VCaP (cell line): ENCODE results near the gene RNF113A.
"Not testable (repeated sequence)": the region's sequence is repeated elsewhere in the genome, so short reads cannot be mapped to it uniquely, and the experiment has no call there.

Experiments used
- H3K27ac ChIP-seq: fragments of 450-650 bp; 2 replicates; pipeline ENCODE4 v1.5.1; 2017
- CTCF ChIP-seq: fragments of 450-650 bp; conservative IDR thresholded peaks from 2 replicates; pipeline ENCODE4 v1.5.1; 2017; ENCODE audit warnings: mild to moderate bottlenecking, moderate library complexity

The RNF113A gene

GRCh38 chrX:119871599-119872395 is at the start of gene RNF113A, which contains the start of gene NDUFA1:
TSS of gene RNF113A (minus strand) at chrX:119871733. CDS start at chrX:119871613, 120 bp downstream.
TSS of gene NDUFA1 (plus strand) at chrX:119871832. CDS start at chrX:119871912, 80 bp downstream.
- H3K27ac ChIP-seq, result peak within 1 kb of the TSS; percentile 58
- no peak for TF ChIP-seq CTCF

- H3K27ac ChIP-seq, result no peak overlapping the region
- no peak for TF ChIP-seq CTCF
Measured at GRCh38 chrX:119919835-119920585, 48.5 kb upstream of the RNF113A start.

DNA sequence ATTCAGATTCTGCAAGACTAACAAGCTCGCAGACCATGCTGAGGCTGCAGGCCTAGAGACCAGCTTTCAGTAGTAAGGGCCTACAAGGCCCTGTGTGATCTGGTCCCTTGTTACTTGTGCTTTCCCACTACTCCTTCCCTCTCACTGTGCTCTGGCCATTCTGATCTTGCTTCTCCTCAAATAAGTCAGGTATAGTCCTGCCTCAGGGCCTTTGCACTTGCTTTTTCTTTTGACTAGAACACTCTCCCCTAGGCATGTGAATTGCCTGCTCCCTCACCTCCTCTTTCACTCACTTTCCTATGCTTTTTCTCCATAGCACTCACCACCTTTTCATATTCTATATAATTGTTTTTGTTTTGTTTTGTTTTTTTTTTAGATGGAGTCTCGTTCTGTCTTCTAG is 46.3 kb upstream of the RNF113A start:
- H3K27ac ChIP-seq, result no peak overlapping the region
- TF ChIP-seq CTCF, result no peak

- no peak for TF ChIP-seq CTCF
- no peak overlapping the region for H3K27ac ChIP-seq
Measured at GRCh38 chrX:119916310-119916709, 44.8 kb upstream of the RNF113A start.

GRCh38 chrX:119900976-119901375 is 29.4 kb upstream of the RNF113A start:
- no peak for TF ChIP-seq CTCF
- H3K27ac ChIP-seq, result no peak overlapping the region

DNA sequence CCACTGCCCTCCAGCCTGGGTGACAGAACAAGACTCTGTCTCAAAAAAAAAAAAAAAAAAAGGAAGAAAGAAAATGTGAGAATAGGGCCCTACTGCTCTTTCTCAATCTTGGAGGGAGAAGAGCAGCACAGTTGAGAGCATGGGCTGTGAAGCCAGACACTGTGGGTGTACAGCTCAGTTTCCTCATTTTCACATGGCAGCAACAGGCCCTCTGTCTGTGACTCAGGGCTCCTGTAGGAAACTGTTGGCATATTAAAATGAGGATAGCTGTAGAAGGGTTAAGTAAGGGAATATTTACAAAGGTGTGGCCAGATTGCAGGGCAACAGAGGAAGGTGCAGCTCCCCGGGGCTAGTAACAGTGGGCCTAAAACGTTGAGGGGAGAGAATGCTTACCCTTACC is 27.6 kb upstream of the RNF113A start:
- TF ChIP-seq CTCF, result no peak
- no peak overlapping the region for H3K27ac ChIP-seq

GRCh38 chrX:119895843-119896326 is 24.4 kb upstream of the RNF113A start, which contains the start of gene AKAP14:
TSS of gene AKAP14 (plus strand) at chrX:119895893. CDS start at chrX:119903224, 7,331 bp downstream.
- TF ChIP-seq CTCF, result no peak

DNA sequence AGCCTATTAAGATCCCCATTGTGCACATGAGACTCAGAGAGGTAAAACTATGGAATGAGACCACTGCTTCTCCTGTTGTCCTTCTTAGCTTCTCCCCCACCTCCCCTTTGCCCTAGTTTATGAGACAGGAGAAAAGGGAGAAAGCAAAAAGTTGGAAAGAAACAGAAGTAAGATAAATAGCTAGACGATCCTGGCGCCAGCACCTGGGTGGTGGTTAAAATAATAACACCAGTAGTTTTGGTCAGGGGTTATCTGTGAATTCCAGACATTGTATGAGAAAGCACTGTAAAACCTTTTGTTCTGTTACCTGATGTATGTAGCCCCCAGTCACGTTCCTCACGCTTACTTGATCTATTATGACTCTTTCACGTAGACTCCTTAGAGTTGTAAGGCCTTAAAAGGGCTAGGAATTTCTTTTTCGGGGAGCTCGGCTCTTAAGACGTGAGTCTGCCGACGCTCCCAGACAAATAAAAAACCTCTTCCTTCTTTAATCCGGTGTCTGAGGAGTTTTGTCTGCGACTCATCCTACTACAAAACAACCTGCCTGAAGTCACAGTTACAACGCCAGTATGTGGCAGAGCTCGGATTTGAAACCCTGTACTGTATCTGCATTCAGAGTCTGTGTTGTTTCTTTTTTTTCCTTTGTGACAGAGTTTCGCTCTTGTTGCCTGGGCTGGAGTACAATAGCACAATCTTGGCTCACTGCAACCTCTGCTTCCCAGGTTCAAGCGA is 20.6 kb upstream of the RNF113A start:
- not testable (repeated sequence) for H3K27ac ChIP-seq

More at GRCh38 chrX:119895843-119896326, 24.4 kb upstream of the RNF113A start, which contains the start of gene AKAP14:
- H3K27ac ChIP-seq, result no peak within 1 kb of the TSS

DNA sequence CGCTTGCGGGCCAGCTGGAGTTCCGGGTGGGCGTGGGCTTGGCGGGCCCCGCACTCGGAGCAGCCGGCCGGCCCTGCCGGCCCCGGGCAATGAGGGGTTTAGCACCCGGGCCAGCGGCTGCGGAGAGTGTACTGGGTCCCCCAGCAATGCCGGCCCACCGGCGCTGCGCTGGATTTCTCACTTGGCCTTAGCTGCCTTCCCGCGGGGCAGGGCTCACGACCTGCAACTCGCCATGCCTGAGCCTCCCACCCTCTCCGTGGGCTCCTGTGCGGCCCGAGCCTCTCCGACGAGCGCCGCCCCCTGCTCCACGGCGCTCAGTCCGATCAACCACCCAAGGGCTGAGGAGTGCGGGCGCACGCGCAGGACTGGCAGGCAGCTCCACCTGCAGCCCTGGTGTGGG is 19.1 kb upstream of the RNF113A start:
- not testable (repeated sequence) for H3K27ac ChIP-seq
